Ovary (tissue), 9 donors: ENCODE results near the gene HEMGN. TPM values are rescaled to one million over a fixed set of nuclear protein-coding genes. Genes with fewer than 3 reads are reported as not detected.

ENCODE experiments used
- DNase-seq, 5 donors: peaks; one replicate each; pipeline ENCODE4 v3.0.0-alpha.2; 2019 to 2020
- H3K27ac ChIP-seq, 2 donors: fragments of 200-600 bp; one replicate each; pipeline versions ENCODE4 v1.5.1 to v1.8.0; 2019 to 2022
- H3K27me3 ChIP-seq: fragments of 200-600 bp; one replicate; pipeline ENCODE4 v1.8.0; 2022
- H3K36me3 ChIP-seq: fragments of 200-600 bp; sonication (generic); one replicate; pipeline ENCODE4 v1.5.1; 2019
- H3K4me1 ChIP-seq: one replicate; pipeline ENCODE4 v1.8.1; 2013; ENCODE audit warnings: mild to moderate bottlenecking, moderate library complexity; ENCODE audit not compliant: insufficient read depth
- H3K4me3 ChIP-seq: fragments of 200-600 bp; sonication (generic); one replicate; pipeline ENCODE4 v1.5.1; 2017
- H3K9me3 ChIP-seq, 2 donors: fragments of 200-600 bp in 1 of 2; sonication (generic) in 1 of 2; one replicate each; pipeline versions ENCODE4 v1.5.1 to v1.8.1; 2013 to 2019; ENCODE audit warnings: mild to moderate bottlenecking in 1 of 2, moderate library complexity in 1 of 2
- EP300 ChIP-seq: sonication (generic); formaldehyde crosslinking; IDR thresholded peaks from one replicate; pipeline ENCODE4 v1.6.1; 2017; ENCODE audit warnings: antibody characterized with exemption
- POLR2A ChIP-seq: fragments of 450-650 bp; IDR thresholded peaks from one replicate; pipeline ENCODE4 v1.6.1; 2017; ENCODE audit warnings: antibody characterized with exemption, mild to moderate bottlenecking, moderate library complexity
- WGBS, 3 donors: extraction: QIAGEN DNeasy Blood & Tissue Kit in 1 of 3; methylation state at CpG; one replicate each; pipeline versions ENCODE4 v1.1.5 to v1.1.7; 2013 to 2017; 5-methylcytosine and 5-hydroxymethylcytosine counted together
- intact Hi-C, 4 donors: fragments of 100-400 bp; cut with DNase I; formaldehyde crosslinking; loops; one replicate each; pipeline versions ENCODE4 v1.11.0 to v1.15.1; 2022 to 2023
- polyA plus RNA-seq, 2 donors: library from polyadenylated mRNA; stranded (reverse); fragments of 200-250 nt in 1 of 2; fragments of 350-450 nt in 1 of 2; fragmentation: Illumina TruSeq in 1 of 2; extraction: RNeasy Lipid Tissue Mini Kit (QIAGEN cat#74804) in 1 of 2; gene quantifications; one replicate each; pipeline ENCODE4 v1.2.3, GENCODE V29; 2013 to 2014
- total RNA-seq, 7 donors: library from RNA; depleted of rRNA in 2 of 7; stranded (reverse); fragments of >200 nt in 2 of 7; fragmentation: NEBNext Ultra II Directional in 3 of 7; extraction: Animal tissue kit (Norgen Biotek cat#: 25700) in 3 of 7; gene quantifications; one replicate each; pipeline versions ENCODE4 v1.1.0 to v1.2.4, GENCODE V29; 2016 to 2023
- TF ChIP-seq, protein P1 (sequence below), 3 donors: fragments of 450-650 bp in 2 of 3; fragments of 200-600 bp in 1 of 3; IDR thresholded peaks; one replicate each; pipeline versions ENCODE4 v1.5.1 to v1.8.0; 2016 to 2022; ENCODE audit warnings: antibody characterized with exemption in 3 of 3, mild to moderate bottlenecking in 1 of 3
- donor health status: DM: no; HTN: no; CAD: no; lungs with moderate emphysema.
- donor health status: DM: no; HTN: no; CAD: no.
- donor health status: Bipolar disorder and iron deficiency.
- donor health status: DM: yes; HTN: yes; CAD: no.
- donor health status: DM: no; HTN: no; CAD: no.
- donor health status: DM: yes; HTN: yes; CAD: no.

The HEMGN gene
- total and polyA plus RNA-seq, 9 donors = 0.10 to 0.53 TPM; not detected in 7

DNA sequence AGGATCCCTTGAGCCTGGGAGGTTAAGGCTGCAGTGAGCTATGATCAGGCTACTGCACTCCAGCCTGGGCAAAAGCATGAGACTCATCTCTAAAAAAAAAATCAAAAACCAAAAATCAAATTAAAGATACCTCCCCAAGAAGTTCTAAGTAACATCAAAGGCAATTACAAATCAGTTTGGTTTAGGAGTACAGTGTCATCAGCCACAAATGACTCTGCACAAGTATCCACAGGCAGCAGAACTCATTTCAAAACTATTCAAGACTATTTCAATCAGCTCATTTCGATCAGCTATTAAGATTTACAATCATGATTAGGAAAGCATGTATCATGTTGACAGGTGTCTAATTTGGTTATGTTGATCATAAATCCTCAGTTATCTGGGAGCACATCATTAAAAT, 34.8 kb downstream of the HEMGN start:
- Histone ChIP-seq H3K4me3 (no peak overlapping the region), H3K36me3 (no peaks in the 10 kb centered on the region)
- intact Hi-C loops = no loop called here

DNA sequence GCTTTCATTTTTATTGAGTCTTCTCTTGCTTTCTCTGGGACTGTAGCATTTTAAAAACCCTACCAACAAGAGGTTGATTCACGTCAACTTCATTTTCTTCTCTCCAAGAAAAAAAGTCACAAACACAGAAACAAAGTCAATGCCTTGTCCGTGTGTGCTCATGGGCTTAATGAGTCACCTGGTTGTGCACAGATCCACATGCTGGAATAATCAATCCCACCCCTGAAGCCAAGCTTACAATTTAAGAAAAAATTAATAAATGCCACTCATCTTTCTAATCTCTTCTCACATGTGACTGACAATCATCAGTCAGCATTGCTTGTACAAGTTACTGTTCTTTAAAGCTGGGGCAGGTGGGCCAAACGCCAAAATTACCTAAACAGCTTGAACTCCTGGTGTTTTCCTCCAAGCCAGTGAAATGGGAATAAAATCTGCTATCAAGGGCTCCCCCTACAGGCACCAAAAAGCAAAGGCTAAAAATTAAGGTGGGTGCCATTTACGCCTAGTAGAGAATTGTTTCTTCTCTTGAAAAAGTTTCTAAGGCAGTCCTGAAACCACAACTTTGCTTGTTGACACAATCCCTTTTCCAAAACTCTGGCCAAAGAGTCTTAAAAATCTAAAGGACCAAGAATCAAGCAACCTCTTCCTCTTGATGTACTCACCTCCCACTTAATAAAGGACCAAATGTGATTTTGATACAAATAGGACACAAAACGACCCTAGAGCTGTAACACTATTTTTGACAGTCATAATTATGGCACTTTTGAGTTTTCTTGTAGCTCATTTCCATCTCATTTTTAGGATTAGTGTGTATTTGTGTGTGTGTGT, 37.0 kb downstream of the HEMGN start:
- Histone ChIP-seq H3K27me3 (no peaks in the 10 kb centered on the region), H3K36me3 (no peaks in the 10 kb centered on the region), H3K9me3 (no peaks in the 10 kb centered on the region), H3K27ac (no peak overlapping the region), H3K4me1 (no peaks in the 10 kb centered on the region), H3K4me3 (no peak overlapping the region)
- 49 to 57% (median 54%) methylated on average over 5 of the region's 5 CpGs for WGBS, 3 donors
- DNase-seq = no peak
- TF ChIP-seq POLR2A = no peak
- TF ChIP-seq EP300 = no peak
- intact Hi-C loops = no loop called here

More for the DNA sequence above, 34.8 kb downstream of the HEMGN start:
- TF ChIP-seq EP300 = no peak
- TF ChIP-seq, protein P1, sequence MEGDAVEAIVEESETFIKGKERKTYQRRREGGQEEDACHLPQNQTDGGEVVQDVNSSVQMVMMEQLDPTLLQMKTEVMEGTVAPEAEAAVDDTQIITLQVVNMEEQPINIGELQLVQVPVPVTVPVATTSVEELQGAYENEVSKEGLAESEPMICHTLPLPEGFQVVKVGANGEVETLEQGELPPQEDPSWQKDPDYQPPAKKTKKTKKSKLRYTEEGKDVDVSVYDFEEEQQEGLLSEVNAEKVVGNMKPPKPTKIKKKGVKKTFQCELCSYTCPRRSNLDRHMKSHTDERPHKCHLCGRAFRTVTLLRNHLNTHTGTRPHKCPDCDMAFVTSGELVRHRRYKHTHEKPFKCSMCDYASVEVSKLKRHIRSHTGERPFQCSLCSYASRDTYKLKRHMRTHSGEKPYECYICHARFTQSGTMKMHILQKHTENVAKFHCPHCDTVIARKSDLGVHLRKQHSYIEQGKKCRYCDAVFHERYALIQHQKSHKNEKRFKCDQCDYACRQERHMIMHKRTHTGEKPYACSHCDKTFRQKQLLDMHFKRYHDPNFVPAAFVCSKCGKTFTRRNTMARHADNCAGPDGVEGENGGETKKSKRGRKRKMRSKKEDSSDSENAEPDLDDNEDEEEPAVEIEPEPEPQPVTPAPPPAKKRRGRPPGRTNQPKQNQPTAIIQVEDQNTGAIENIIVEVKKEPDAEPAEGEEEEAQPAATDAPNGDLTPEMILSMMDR (IDR thresholded peaks at IDR 0.05) = no peak
- no peak for TF ChIP-seq POLR2A
- Histone ChIP-seq H3K4me1 (no peaks in the 10 kb centered on the region), H3K9me3 (no peaks in the 10 kb centered on the region), H3K27ac (no peak overlapping the region), H3K27me3 (no peaks in the 10 kb centered on the region)
- no peak for DNase-seq
- WGBS, 3 donors = 71 to 89% (median 82%) methylated on average over 1 of the region's 1 CpG

DNA sequence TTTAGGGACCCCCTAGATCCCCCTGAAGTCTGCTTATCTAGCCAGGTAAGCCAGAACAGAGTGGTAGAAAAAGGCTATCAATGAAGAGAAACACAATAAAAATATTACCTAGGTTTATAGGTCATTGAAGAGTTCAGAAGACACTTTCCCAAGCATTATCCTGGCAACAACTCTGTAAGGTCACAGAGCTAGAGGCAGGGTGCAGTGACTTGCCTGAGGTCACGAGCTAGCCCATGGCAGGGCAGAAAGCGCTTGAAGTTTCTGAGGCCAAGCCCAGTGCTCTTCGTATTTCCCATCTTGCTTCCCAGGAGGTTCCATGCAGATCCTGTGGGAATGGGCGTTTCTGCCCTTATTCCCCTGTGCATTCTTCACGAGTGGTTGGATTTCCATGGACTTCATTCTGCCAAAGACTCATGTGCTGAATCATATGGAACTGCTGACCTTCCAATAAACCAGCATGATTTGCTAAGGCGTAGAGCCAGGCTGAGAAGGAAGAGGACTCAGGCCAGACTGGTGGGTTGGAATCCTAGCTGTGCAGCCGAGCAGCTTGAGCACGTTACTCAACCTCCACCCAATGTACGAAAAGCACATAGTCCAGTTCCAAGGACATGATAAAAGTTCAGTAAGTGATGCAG, 37.8 kb downstream of the HEMGN start:
- Histone ChIP-seq H3K9me3 (no peaks in the 10 kb centered on the region), H3K36me3 (no peaks in the 10 kb centered on the region), H3K4me3 (no peak overlapping the region), H3K4me1 (no peaks in the 10 kb centered on the region), H3K27me3 (no peaks in the 10 kb centered on the region), H3K27ac (no peak overlapping the region)
- intact Hi-C loops = no loop called here
- WGBS, 3 donors = 59 to 76% (median 72%) methylated on average over 9 of the region's 9 CpGs
- TF ChIP-seq POLR2A = no peak
- TF ChIP-seq, protein P1 (IDR thresholded peaks at IDR 0.05) = no peak
- no peak for TF ChIP-seq EP300
- no peak for DNase-seq

DNA sequence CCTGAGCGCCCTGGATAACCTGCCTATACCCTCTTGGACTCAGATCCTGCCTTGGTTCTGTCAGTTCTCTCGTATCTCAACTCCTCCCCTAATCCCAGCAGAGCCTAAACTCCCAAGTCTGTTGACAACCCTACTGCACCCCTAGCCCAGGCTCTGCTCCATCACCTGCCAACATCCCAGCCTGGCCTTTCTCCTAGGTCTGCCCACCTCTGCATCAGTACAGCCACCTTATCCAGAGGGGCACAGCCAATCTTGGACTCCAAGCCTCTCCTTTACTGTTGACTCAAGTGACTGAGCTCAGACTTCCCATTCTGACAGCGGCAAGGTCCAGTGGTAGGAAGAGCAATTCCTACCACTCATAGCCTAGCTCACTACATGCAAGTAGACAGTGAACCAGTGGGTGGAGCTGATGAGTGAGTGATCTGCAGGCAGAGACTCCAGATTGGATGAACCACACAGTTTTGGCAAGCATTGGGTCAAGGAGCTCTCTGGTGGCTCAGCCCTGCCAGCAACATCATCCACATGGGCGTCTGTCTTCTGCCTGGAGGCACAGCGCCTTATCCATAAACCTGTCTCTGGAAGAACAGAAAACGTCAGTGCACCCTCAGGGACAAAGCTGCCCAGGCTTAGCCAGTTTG, 42.2 kb downstream of the HEMGN start:
- no peaks in the 10 kb centered on the region for H3K9me3 ChIP-seq
- H3K27me3 ChIP-seq = no peaks in the 10 kb centered on the region
- 67 to 77% (median 75%) methylated on average over 6 of the region's 6 CpGs for WGBS, 3 donors
- intact Hi-C loops = no loop called here
- H3K4me1 ChIP-seq = no peaks in the 10 kb centered on the region
- DNase-seq = no peak
- no peak overlapping the region for H3K27ac ChIP-seq
- H3K4me3 ChIP-seq = no peak overlapping the region
- TF ChIP-seq POLR2A (no peak), EP300 (no peak)
- TF ChIP-seq, protein P1 (IDR thresholded peaks at IDR 0.05) = no peak
- no peaks in the 10 kb centered on the region for H3K36me3 ChIP-seq
